ENCODE data around the gene ROBO1.

GRCh38 chr3:79724206-79724605, 43.6 kb downstream of the ROBO1 start:
- TF ChIP-seq, protein P1, sequence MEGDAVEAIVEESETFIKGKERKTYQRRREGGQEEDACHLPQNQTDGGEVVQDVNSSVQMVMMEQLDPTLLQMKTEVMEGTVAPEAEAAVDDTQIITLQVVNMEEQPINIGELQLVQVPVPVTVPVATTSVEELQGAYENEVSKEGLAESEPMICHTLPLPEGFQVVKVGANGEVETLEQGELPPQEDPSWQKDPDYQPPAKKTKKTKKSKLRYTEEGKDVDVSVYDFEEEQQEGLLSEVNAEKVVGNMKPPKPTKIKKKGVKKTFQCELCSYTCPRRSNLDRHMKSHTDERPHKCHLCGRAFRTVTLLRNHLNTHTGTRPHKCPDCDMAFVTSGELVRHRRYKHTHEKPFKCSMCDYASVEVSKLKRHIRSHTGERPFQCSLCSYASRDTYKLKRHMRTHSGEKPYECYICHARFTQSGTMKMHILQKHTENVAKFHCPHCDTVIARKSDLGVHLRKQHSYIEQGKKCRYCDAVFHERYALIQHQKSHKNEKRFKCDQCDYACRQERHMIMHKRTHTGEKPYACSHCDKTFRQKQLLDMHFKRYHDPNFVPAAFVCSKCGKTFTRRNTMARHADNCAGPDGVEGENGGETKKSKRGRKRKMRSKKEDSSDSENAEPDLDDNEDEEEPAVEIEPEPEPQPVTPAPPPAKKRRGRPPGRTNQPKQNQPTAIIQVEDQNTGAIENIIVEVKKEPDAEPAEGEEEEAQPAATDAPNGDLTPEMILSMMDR (CRISPR knock-in tag; IDR thresholded peaks at IDR 0.05): no peak; the same call in 1 of the 2 replicates
- TF ChIP-seq ETS1 (CRISPR knock-in tag; IDR thresholded peaks at IDR 0.05) (no peak), ZHX1 (CRISPR knock-in tag; IDR thresholded peaks at IDR 0.05; ENCODE audit: low read depth) (no peak), ATF7 (IDR thresholded peaks at IDR 0.05) (no peak), ATF7 (CRISPR knock-in tag; IDR thresholded peaks at IDR 0.05) (no peak), MYNN (CRISPR knock-in tag; IDR thresholded peaks at IDR 0.05; ENCODE audit: low read depth) (no peak)
